Small intestine (tissue), 7 donors: ENCODE results near the gene EPHA8. TPM values are rescaled to one million over a fixed set of nuclear protein-coding genes. Genes with fewer than 3 reads are reported as not detected.

Experiments used
- DNase-seq, 2 donors: peaks; one replicate each; pipeline versions ENCODE4 v3.0.0 to v3.0.0-alpha.2; 2013
- FAIRE-seq: peaks from 2 replicates; lab custom pipeline; 2012; peaks lifted over from hg19 to GRCh38; lab: Jason Lieb, UNC
- H3K27ac ChIP-seq, 3 donors: one replicate each; pipeline ENCODE4 v1.5.1; 2013; ENCODE audit warnings: low read length in 2 of 3, mild to moderate bottlenecking in 2 of 3, control low read depth in 1 of 3, inconsistent platforms in 1 of 3, low read depth in 1 of 3, moderate library complexity in 1 of 3
- H3K27me3 ChIP-seq, 3 donors: one replicate each; pipeline ENCODE4 v1.6.1; 2013; ENCODE audit warnings: low read length in 3 of 3, inconsistent platforms in 1 of 3; ENCODE audit not compliant: control insufficient read depth in 3 of 3, insufficient read depth in 3 of 3
- H3K36me3 ChIP-seq, 3 donors: one replicate each; pipeline ENCODE4 v1.6.1; 2013; ENCODE audit warnings: low read length in 3 of 3, inconsistent platforms in 1 of 3, low read depth in 1 of 3, mild to moderate bottlenecking in 1 of 3, moderate library complexity in 1 of 3; ENCODE audit not compliant: control insufficient read depth in 3 of 3, insufficient read depth in 2 of 3
- H3K4me1 ChIP-seq, 3 donors: one replicate each; pipeline ENCODE4 v1.6.1; 2013; ENCODE audit warnings: low read length in 2 of 3, inconsistent platforms in 1 of 3, low read depth in 1 of 3, mild to moderate bottlenecking in 1 of 3, moderate library complexity in 1 of 3; ENCODE audit not compliant: control insufficient read depth in 3 of 3, insufficient read depth in 2 of 3
- H3K4me3 ChIP-seq, 3 donors: one replicate each; pipeline ENCODE4 v1.5.1; 2013; ENCODE audit warnings: low read length in 3 of 3, control low read depth in 1 of 3, inconsistent platforms in 1 of 3, low read depth in 1 of 3, mild to moderate bottlenecking in 1 of 3, moderate library complexity in 1 of 3
- H3K9me3 ChIP-seq, 2 donors: one replicate each; pipeline ENCODE4 v1.6.1; 2013; ENCODE audit warnings: low read depth in 1 of 2, low read length in 1 of 2; ENCODE audit not compliant: control insufficient read depth in 2 of 2, insufficient read depth in 1 of 2
- WGBS, 3 donors: extraction: QIAGEN DNeasy Blood & Tissue Kit; methylation state at CpG; one replicate each; pipeline ENCODE4 v1.1.7; 2013; 5-methylcytosine and 5-hydroxymethylcytosine counted together
- polyA plus RNA-seq, 4 donors: library from polyadenylated mRNA; stranded (reverse) in 3 of 4; unstranded in 1 of 4; fragments of 200-250 nt in 3 of 4; fragments of 120-200 nt in 1 of 4; gene quantifications; one replicate each; pipeline versions ENCODE4 v1.2.1 to v1.2.3, GENCODE V29; 2013
- donor health status: healthy with polysubstance abuse.
- donor health status: control.
- donor health status: control.
- donor health status: Bipolar disorder and iron deficiency.
- donor health status: healthy.

Gene EPHA8
- polyA plus RNA-seq, 4 donors: 0.21 to 0.64 TPM; not detected in 2

- WGBS, 3 donors: 44 to 52% (median 48%) methylated on average over 8 of the region's 8 CpGs
- H3K9me3 ChIP-seq: no peaks in the 10 kb centered on the region
- FAIRE-seq: no peak
- H3K27me3 ChIP-seq: no peaks in the 10 kb centered on the region
- H3K27ac ChIP-seq: no peak overlapping the region
- H3K4me1 ChIP-seq: no peaks in the 10 kb centered on the region
- H3K4me3 ChIP-seq: no peak overlapping the region
- no peak for DNase-seq
- no peaks in the 10 kb centered on the region for H3K36me3 ChIP-seq
Observed at GRCh38 chr1:22575532-22576149, 12.4 kb downstream of the EPHA8 start.

GRCh38 chr1:22576150-22576544 is 12.9 kb downstream of the EPHA8 start:
- Histone ChIP-seq H3K36me3 (no peaks in the 10 kb centered on the region), H3K4me3 (no peak overlapping the region), H3K9me3 (no peaks in the 10 kb centered on the region), H3K4me1 (no peaks in the 10 kb centered on the region), H3K27ac (no peak overlapping the region), H3K27me3 (no peaks in the 10 kb centered on the region)
- 87 to 90% (median 89%) methylated on average over 23 of the region's 23 CpGs for WGBS, 3 donors
- no peak for FAIRE-seq
- DNase-seq: no peak

- H3K27me3 ChIP-seq: no peaks in the 10 kb centered on the region
- no peaks in the 10 kb centered on the region for H3K4me1 ChIP-seq
- no peak overlapping the region for H3K27ac ChIP-seq
- 93 to 94% (median 94%) methylated on average over 24 of the region's 24 CpGs for WGBS, 3 donors
- DNase-seq (no peak), FAIRE-seq (no peak)
- no peaks in the 10 kb centered on the region for H3K36me3 ChIP-seq
- no peak overlapping the region for H3K4me3 ChIP-seq
- H3K9me3 ChIP-seq: no peaks in the 10 kb centered on the region
Observed at GRCh38 chr1:22576617-22577016, 13.3 kb downstream of the EPHA8 start.

GRCh38 chr1:22578732-22579361 is 15.6 kb downstream of the EPHA8 start:
- DNase-seq (no peak), FAIRE-seq (no peak)
- no peaks in the 10 kb centered on the region for H3K9me3 ChIP-seq
- no peaks in the 10 kb centered on the region for H3K27me3 ChIP-seq
- no peak overlapping the region for H3K27ac ChIP-seq
- no peak overlapping the region for H3K4me3 ChIP-seq
- WGBS, 3 donors: 81 to 98% (median 83%) methylated on average over 12 of the region's 12 CpGs
- H3K36me3 ChIP-seq: no peaks in the 10 kb centered on the region
- H3K4me1 ChIP-seq: no peaks in the 10 kb centered on the region

- WGBS, 3 donors: 50 to 66% (median 53%) methylated on average over 7 of the region's 7 CpGs
- DNase-seq (no peak), FAIRE-seq (no peak)
- Histone ChIP-seq H3K9me3 (no peaks in the 10 kb centered on the region), H3K27ac (no peak overlapping the region), H3K4me3 (no peak overlapping the region), H3K27me3 (no peaks in the 10 kb centered on the region), H3K4me1 (no peaks in the 10 kb centered on the region), H3K36me3 (no peaks in the 10 kb centered on the region)
Observed at GRCh38 chr1:22579541-22580155, 16.4 kb downstream of the EPHA8 start.

GRCh38 chr1:22582661-22583635 is 19.7 kb downstream of the EPHA8 start:
- no peak overlapping the region for H3K27ac ChIP-seq
- H3K9me3 ChIP-seq: no peaks in the 10 kb centered on the region
- FAIRE-seq (no peak), DNase-seq (no peak)
- no peak overlapping the region for H3K4me3 ChIP-seq
- H3K4me1 ChIP-seq: no peaks in the 10 kb centered on the region
- H3K36me3 ChIP-seq: no peaks in the 10 kb centered on the region
- WGBS, 3 donors: 71 to 77% (median 73%) methylated on average over 29 of the region's 29 CpGs
- H3K27me3 ChIP-seq: no peaks in the 10 kb centered on the region

- no peaks in the 10 kb centered on the region for H3K36me3 ChIP-seq
- no peak overlapping the region for H3K27ac ChIP-seq
- no peaks in the 10 kb centered on the region for H3K9me3 ChIP-seq
- 74 to 76% (median 74%) methylated on average over 10 of the region's 10 CpGs for WGBS, 3 donors
- FAIRE-seq (no peak), DNase-seq (no peak)
- no peaks in the 10 kb centered on the region for H3K4me1 ChIP-seq
- H3K4me3 ChIP-seq: no peak overlapping the region
- H3K27me3 ChIP-seq: no peaks in the 10 kb centered on the region
Observed at GRCh38 chr1:22584001-22584562, 20.8 kb downstream of the EPHA8 start.

GRCh38 chr1:22584970-22585369 is 21.7 kb downstream of the EPHA8 start:
- no peak for DNase-seq
- no peak for FAIRE-seq
- Histone ChIP-seq H3K4me1 (no peaks in the 10 kb centered on the region), H3K9me3 (no peaks in the 10 kb centered on the region), H3K27me3 (no peaks in the 10 kb centered on the region), H3K27ac (no peak overlapping the region), H3K4me3 (no peak overlapping the region), H3K36me3 (no peaks in the 10 kb centered on the region)
- 75 to 86% (median 83%) methylated on average over 9 of the region's 9 CpGs for WGBS, 3 donors
